ENCODE results near the gene P2RX4. TPM values are rescaled to one million over a fixed set of nuclear protein-coding genes. Genes with fewer than 3 reads are reported as not detected.
"Not testable (repeated sequence)": the region's sequence is repeated elsewhere in the genome, so short reads cannot be mapped to it uniquely, and the experiment has no call there.

Gene P2RX4
- total RNA-seq, 1 donor from 2014 or later, result 20.7 TPM

GRCh38 chr12:121198949-121199348 is 11.0 kb upstream of the P2RX4 start:
- TF ChIP-seq, protein P1, sequence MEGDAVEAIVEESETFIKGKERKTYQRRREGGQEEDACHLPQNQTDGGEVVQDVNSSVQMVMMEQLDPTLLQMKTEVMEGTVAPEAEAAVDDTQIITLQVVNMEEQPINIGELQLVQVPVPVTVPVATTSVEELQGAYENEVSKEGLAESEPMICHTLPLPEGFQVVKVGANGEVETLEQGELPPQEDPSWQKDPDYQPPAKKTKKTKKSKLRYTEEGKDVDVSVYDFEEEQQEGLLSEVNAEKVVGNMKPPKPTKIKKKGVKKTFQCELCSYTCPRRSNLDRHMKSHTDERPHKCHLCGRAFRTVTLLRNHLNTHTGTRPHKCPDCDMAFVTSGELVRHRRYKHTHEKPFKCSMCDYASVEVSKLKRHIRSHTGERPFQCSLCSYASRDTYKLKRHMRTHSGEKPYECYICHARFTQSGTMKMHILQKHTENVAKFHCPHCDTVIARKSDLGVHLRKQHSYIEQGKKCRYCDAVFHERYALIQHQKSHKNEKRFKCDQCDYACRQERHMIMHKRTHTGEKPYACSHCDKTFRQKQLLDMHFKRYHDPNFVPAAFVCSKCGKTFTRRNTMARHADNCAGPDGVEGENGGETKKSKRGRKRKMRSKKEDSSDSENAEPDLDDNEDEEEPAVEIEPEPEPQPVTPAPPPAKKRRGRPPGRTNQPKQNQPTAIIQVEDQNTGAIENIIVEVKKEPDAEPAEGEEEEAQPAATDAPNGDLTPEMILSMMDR (IDR thresholded peaks at IDR 0.05), result no peak
- H3K27ac Mint-ChIP-seq (ENCODE audit: unreplicated experiment), result no peak overlapping the region

DNA sequence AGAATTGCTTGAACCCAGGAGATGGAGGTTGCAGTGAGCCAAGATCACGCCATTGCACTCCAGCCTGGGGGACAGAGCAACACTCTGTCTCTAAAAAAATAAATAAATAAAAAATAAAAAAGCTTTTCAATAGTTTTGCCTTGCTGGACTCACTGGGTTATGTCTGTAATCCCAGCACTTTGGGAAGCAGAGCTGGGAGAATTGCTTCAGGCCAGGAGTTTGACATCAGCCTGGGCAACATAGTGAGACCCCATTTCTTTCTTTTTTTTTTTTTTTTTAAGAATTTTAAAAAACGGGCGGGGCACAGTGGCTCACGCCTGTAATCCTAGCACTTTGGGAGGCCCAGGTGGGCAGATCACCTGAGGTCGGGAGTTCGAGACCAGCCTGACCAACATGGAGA is 8.8 kb upstream of the P2RX4 start:
- not testable (repeated sequence) for H3K36me3 Mint-ChIP-seq (ENCODE audit: low read depth); DNase-seq (ENCODE audit: low spot score); H3K9me3 Mint-ChIP-seq (ENCODE audit: low read depth); H3K4me3 Mint-ChIP-seq (ENCODE audit: unreplicated experiment); H3K27ac Mint-ChIP-seq (ENCODE audit: unreplicated experiment); H3K27me3 Mint-ChIP-seq (ENCODE audit: low read depth); H3K4me1 Mint-ChIP-seq (ENCODE audit: low read depth)

More at GRCh38 chr12:121198949-121199348, 11.0 kb upstream of the P2RX4 start:
- no peak overlapping the region for H3K4me3 Mint-ChIP-seq (ENCODE audit: unreplicated experiment)
- H3K9me3 Mint-ChIP-seq (ENCODE audit: low read depth), result no peaks in the 10 kb centered on the region
- H3K36me3 Mint-ChIP-seq (ENCODE audit: low read depth), result no peaks in the 10 kb centered on the region
- no peaks in the 10 kb centered on the region for H3K4me1 Mint-ChIP-seq (ENCODE audit: low read depth)
- no peaks in the 10 kb centered on the region for H3K27me3 Mint-ChIP-seq (ENCODE audit: low read depth)
- DNase-seq (ENCODE audit: low spot score), result no peak

DNA sequence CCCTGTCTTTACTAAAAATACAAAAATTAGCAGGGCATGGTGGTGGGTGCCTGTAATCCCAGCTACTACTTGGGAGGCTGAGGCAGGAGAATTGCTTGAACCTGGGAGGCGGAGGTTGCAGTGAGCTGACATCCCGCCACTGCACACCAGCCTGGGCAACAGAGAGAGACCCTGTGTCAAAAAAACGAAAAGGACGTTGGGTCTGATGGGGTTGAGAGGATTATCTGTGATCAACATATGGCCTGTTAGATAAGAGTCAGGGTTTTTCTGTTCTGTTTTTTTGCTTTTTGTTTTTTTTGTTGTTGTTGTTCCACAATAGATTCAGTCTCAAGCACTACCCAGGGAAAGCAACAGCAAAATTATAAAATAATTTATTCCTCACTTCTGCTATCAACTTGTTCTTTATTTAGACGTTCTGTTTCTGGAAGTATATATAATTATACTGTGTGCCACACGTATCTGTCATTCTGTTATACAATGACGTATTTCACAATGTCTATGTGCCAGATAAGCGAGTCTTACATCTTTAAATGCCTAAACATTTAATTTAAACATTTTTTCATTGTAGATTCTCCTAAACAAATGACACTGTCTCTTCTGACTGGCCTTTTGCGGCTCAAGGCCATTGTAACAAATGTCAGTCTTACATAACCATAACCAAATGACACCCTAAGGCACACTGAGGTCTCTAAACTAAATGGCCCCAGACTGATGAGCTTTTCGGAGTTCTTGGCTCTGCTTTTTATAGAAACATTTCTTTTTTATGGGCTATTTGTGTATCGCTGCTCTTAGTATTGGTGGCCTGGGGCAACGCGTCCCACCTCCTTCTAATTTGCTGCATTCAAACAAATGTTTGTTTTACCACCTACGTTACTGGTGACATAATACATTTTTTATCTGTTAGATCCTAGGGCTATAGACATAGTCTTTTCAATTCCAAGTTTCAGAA is 7.2 kb upstream of the P2RX4 start:
- TF ChIP-seq, protein P1 (IDR thresholded peaks at IDR 0.05), result no peak
- Mint-ChIP-seq H3K4me1 (ENCODE audit: low read depth) (peaks cover 3% of the 10 kb centered on the region), H3K4me3 (ENCODE audit: unreplicated experiment) (no peak overlapping the region), H3K27ac (ENCODE audit: unreplicated experiment) (no peak overlapping the region), H3K27me3 (ENCODE audit: low read depth) (no peaks in the 10 kb centered on the region), H3K9me3 (ENCODE audit: low read depth) (no peaks in the 10 kb centered on the region), H3K36me3 (ENCODE audit: low read depth) (no peaks in the 10 kb centered on the region)
- DNase-seq (ENCODE audit: low spot score), result no peak

DNA sequence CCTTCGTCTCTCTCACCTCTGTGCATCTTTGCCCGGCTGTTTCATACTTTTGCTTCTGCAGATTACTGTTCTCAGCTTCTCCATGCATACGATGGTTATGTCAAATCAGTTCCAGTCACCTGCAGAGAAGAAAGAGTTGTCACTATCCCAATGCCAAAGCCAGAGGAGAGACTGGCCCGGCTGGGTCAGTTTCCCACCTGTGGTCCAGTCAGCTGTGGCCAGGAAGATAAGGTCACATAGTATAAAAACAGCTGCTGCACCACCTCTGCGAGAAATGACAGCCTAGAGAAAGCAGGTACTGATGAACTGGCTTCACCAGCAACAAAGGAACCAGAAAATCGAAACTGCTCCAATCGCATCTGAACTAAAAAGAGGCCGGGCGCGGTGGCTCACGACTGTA is 6.4 kb upstream of the P2RX4 start:
- H3K27ac Mint-ChIP-seq (ENCODE audit: unreplicated experiment), result no peak overlapping the region
- TF ChIP-seq, protein P1 (IDR thresholded peaks at IDR 0.05), result no peak
- no peak for DNase-seq (ENCODE audit: low spot score)
- H3K4me3 Mint-ChIP-seq (ENCODE audit: unreplicated experiment), result no peak overlapping the region
- H3K4me1 Mint-ChIP-seq (ENCODE audit: low read depth), result peaks cover 3% of the 10 kb centered on the region
- no peaks in the 10 kb centered on the region for H3K9me3 Mint-ChIP-seq (ENCODE audit: low read depth)
- H3K27me3 Mint-ChIP-seq (ENCODE audit: low read depth), result no peaks in the 10 kb centered on the region
- no peaks in the 10 kb centered on the region for H3K36me3 Mint-ChIP-seq (ENCODE audit: low read depth)

- DNase-seq (ENCODE audit: low spot score), result no peak
- H3K27me3 Mint-ChIP-seq (ENCODE audit: low read depth), result no peaks in the 10 kb centered on the region
- no peaks in the 10 kb centered on the region for H3K9me3 Mint-ChIP-seq (ENCODE audit: low read depth)
- no peak overlapping the region for H3K27ac Mint-ChIP-seq (ENCODE audit: unreplicated experiment)
- TF ChIP-seq, protein P1 (IDR thresholded peaks at IDR 0.05), result no peak
- H3K4me3 Mint-ChIP-seq (ENCODE audit: unreplicated experiment), result no peak overlapping the region
- H3K36me3 Mint-ChIP-seq (ENCODE audit: low read depth), result no peaks in the 10 kb centered on the region
- H3K4me1 Mint-ChIP-seq (ENCODE audit: low read depth), result peaks cover 9% of the 10 kb centered on the region
Measured at GRCh38 chr12:121205491-121205890, 4.4 kb upstream of the P2RX4 start.

- not testable (repeated sequence) for DNase-seq (ENCODE audit: low spot score); H3K27ac Mint-ChIP-seq (ENCODE audit: unreplicated experiment); H3K9me3 Mint-ChIP-seq (ENCODE audit: low read depth); H3K4me3 Mint-ChIP-seq (ENCODE audit: unreplicated experiment); H3K36me3 Mint-ChIP-seq (ENCODE audit: low read depth); H3K27me3 Mint-ChIP-seq (ENCODE audit: low read depth)
- peaks cover 16% of the 10 kb centered on the region for H3K4me1 Mint-ChIP-seq (ENCODE audit: low read depth)
Measured at GRCh38 chr12:121208571-121208970, 1.4 kb upstream of the P2RX4 start.
